H9 (cell line): ENCODE data around the gene PTPRF. TPM values are rescaled to one million over a fixed set of nuclear protein-coding genes. Genes with fewer than 3 reads are reported as not detected.

ENCODE experiments used
- DNase-seq: peaks from one replicate; pipeline ENCODE4 v3.0.0-alpha.2; 2017
- H2AFZ ChIP-seq: one replicate; pipeline ENCODE4 v1.6.1; 2013; ENCODE audit warnings: mild to moderate bottlenecking, low read length, control low read depth, moderate library complexity
- H2AK5ac ChIP-seq: 2 replicates; pipeline ENCODE4 v1.6.1; 2013; ENCODE audit warnings: low read length, control low read depth, mixed read lengths; ENCODE audit not compliant: insufficient read length
- H2BK120ac ChIP-seq: one replicate; pipeline ENCODE4 v1.6.1; 2013; ENCODE audit warnings: low read depth, mild to moderate bottlenecking, low read length, control low read depth, inconsistent platforms; ENCODE audit not compliant: poor library complexity, severe bottlenecking
- H2BK12ac ChIP-seq: 2 replicates; pipeline ENCODE4 v1.6.1; 2013; ENCODE audit warnings: low read length, control low read depth, mixed read lengths, low read depth; ENCODE audit not compliant: insufficient read length
- H2BK15ac ChIP-seq: 2 replicates; pipeline ENCODE4 v1.6.1; 2013; ENCODE audit warnings: low read depth, low read length, control low read depth
- H2BK20ac ChIP-seq: one replicate; pipeline ENCODE4 v1.6.1; 2013; ENCODE audit warnings: low read depth, mild to moderate bottlenecking, low read length, control low read depth, inconsistent platforms; ENCODE audit not compliant: poor library complexity, severe bottlenecking
- H2BK5ac ChIP-seq: 2 replicates; pipeline ENCODE4 v1.6.1; 2013; ENCODE audit warnings: low read length, control low read depth, mixed read lengths; ENCODE audit not compliant: insufficient read length
- H3K14ac ChIP-seq: 2 replicates; pipeline ENCODE4 v1.6.1; 2013; ENCODE audit warnings: low read length, control low read depth; ENCODE audit not compliant: insufficient read depth
- H3K18ac ChIP-seq: 2 replicates; pipeline ENCODE4 v1.6.1; 2013; ENCODE audit warnings: low read depth, mild to moderate bottlenecking, mixed read lengths, low read length, control low read depth; ENCODE audit not compliant: insufficient read length
- H3K23ac ChIP-seq: 2 replicates; pipeline ENCODE4 v1.6.1; 2013; ENCODE audit warnings: low read length, control low read depth, mixed read lengths, low read depth; ENCODE audit not compliant: insufficient read length
- H3K23me2 ChIP-seq: 2 replicates; pipeline ENCODE4 v1.6.1; 2013; ENCODE audit warnings: low read depth, mild to moderate bottlenecking, mixed read lengths, low read length, control low read depth; ENCODE audit not compliant: insufficient read length, poor library complexity, severe bottlenecking
- H3K27ac ChIP-seq: 2 replicates; pipeline ENCODE4 v1.5.1; 2013; ENCODE audit warnings: low read length, control low read depth, mixed read lengths, low read depth; ENCODE audit not compliant: insufficient read length
- H3K27me3 ChIP-seq: 2 replicates; pipeline ENCODE4 v1.6.1; 2013; ENCODE audit warnings: low read length, control low read depth, inconsistent platforms; ENCODE audit not compliant: insufficient read depth
- H3K4ac ChIP-seq: 2 replicates; pipeline ENCODE4 v1.6.1; 2013; ENCODE audit warnings: low read depth, mild to moderate bottlenecking, control low read depth, inconsistent platforms, low read length, moderate library complexity
- H3K4me1 ChIP-seq: 2 replicates; pipeline ENCODE4 v1.6.1; 2013; ENCODE audit warnings: low read length, control low read depth, inconsistent platforms; ENCODE audit not compliant: insufficient read depth
- H3K4me2 ChIP-seq: 2 replicates; pipeline ENCODE4 v1.6.1; 2013; ENCODE audit warnings: low read length, control low read depth, mixed read lengths; ENCODE audit not compliant: insufficient read length, insufficient read depth
- H3K56ac ChIP-seq: 2 replicates; pipeline ENCODE4 v1.6.1; 2013; ENCODE audit warnings: low read depth, mild to moderate bottlenecking, mixed read lengths, low read length, control low read depth; ENCODE audit not compliant: insufficient read length
- H3K79me1 ChIP-seq: 2 replicates; pipeline ENCODE4 v1.6.1; 2013; ENCODE audit warnings: low read depth, mild to moderate bottlenecking, moderate library complexity, low read length, control low read depth, inconsistent platforms; ENCODE audit not compliant: insufficient read depth, poor library complexity, severe bottlenecking
- H3K79me2 ChIP-seq: 2 replicates; pipeline ENCODE4 v1.6.1; 2013; ENCODE audit warnings: low read length, control low read depth, inconsistent platforms; ENCODE audit not compliant: insufficient read depth
- H3K9ac ChIP-seq: 2 replicates; pipeline ENCODE4 v1.6.1; 2013; ENCODE audit warnings: low read length, control low read depth, mixed read lengths; ENCODE audit not compliant: insufficient read length; ENCODE audit errors: extremely low read depth
- H3K9me3 ChIP-seq: one replicate; pipeline ENCODE4 v1.6.1; 2013; ENCODE audit warnings: low read depth, low read length, inconsistent platforms; ENCODE audit not compliant: control insufficient read depth
- H3T11ph ChIP-seq: one replicate; pipeline ENCODE4 v1.6.1; 2013; ENCODE audit warnings: mild to moderate bottlenecking, low read length, control low read depth, inconsistent platforms
- H4K20me1 ChIP-seq: one replicate; pipeline ENCODE4 v1.6.1; 2013; ENCODE audit not compliant: control insufficient read depth, insufficient read length, insufficient read depth
- H4K5ac ChIP-seq: 2 replicates; pipeline ENCODE4 v1.6.1; 2013; ENCODE audit warnings: low read depth, mild to moderate bottlenecking, mixed read lengths, low read length, control low read depth; ENCODE audit not compliant: insufficient read length
- H4K8ac ChIP-seq: replicated peaks from 2 replicates; pipeline ENCODE4 v1.6.1; 2013; ENCODE audit warnings: low read length, control low read depth, mixed read lengths, low read depth; ENCODE audit not compliant: insufficient read length
- H4K91ac ChIP-seq: 2 replicates; pipeline ENCODE4 v1.6.1; 2013; ENCODE audit warnings: low read depth, mild to moderate bottlenecking, moderate library complexity, mixed read lengths, low read length, control low read depth; ENCODE audit not compliant: insufficient read length
- H3K27ac Mint-ChIP-seq, 3 experiments: 2 replicates in 2 of 3; 3 replicates in 1 of 3; pipeline ENCODE4 v1.8.0; 2020 to 2021; ENCODE audit warnings: mixed read lengths in 3 of 3, mild to moderate bottlenecking in 1 of 3, moderate library complexity in 1 of 3
- H3K27me3 Mint-ChIP-seq: 2 replicates; pipeline ENCODE4 v1.8.0; 2021; ENCODE audit warnings: low read depth, mild to moderate bottlenecking, moderate library complexity, mixed read lengths
- H3K36me3 Mint-ChIP-seq, 3 experiments: 2 replicates in 2 of 3; 3 replicates in 1 of 3; pipeline ENCODE4 v1.8.0; 2020 to 2021; ENCODE audit warnings: low read depth in 3 of 3, mixed read lengths in 3 of 3; ENCODE audit not compliant: insufficient read depth in 1 of 3
- H3K4me1 Mint-ChIP-seq, 2 experiments: 2 replicates each; pipeline ENCODE4 v1.8.0; 2020; ENCODE audit warnings: mixed read lengths in 2 of 2
- H3K4me3 Mint-ChIP-seq, 2 experiments: 2 replicates in 1 of 2; 3 replicates in 1 of 2; pipeline ENCODE4 v1.8.0; 2020 to 2021; ENCODE audit warnings: mild to moderate bottlenecking in 2 of 2, mixed read lengths in 2 of 2, moderate library complexity in 1 of 2
- H3K9me3 Mint-ChIP-seq, 2 experiments: 2 replicates in 1 of 2; 3 replicates in 1 of 2; pipeline ENCODE4 v1.8.0; 2020; ENCODE audit warnings: mild to moderate bottlenecking in 2 of 2, mixed read lengths in 2 of 2, moderate library complexity in 1 of 2
- CTCF ChIP-seq: fragments of 200-600 bp; sonication (generic); conservative IDR thresholded peaks from 3 replicates; pipeline ENCODE4 v1.8.0; 2021; ENCODE audit warnings: antibody characterized with exemption, mild to moderate bottlenecking
- WGBS: extraction: QIAGEN DNeasy Blood & Tissue Kit; methylation state at CpG from one replicate; pipeline ENCODE4 v1.1.7; 2013; ENCODE audit warnings: missing lambda C conversion rate, low lambda C conversion rate, mixed read lengths; ENCODE audit not compliant: insufficient read length; ENCODE audit errors: extremely low coverage; 5-methylcytosine and 5-hydroxymethylcytosine counted together
- total RNA-seq: library from RNA; stranded (reverse); gene quantifications from 2 replicates; pipeline ENCODE4 v1.2.1, GENCODE V29; 2021

The PTPRF gene
- total RNA-seq, 1 experiment from 2014 or later: 193 TPM

- Histone ChIP-seq H4K91ac (no peak overlapping the region), H3K79me1 (peaks cover 9% of the 10 kb centered on the region), H4K5ac (no peak overlapping the region), H4K20me1 (no peaks in the 10 kb centered on the region), H3K9ac (peak overlapping the region; percentile 57), H2BK20ac (no peak overlapping the region), H2BK15ac (no peak overlapping the region), H3K9me3 (no peaks in the 10 kb centered on the region), H2AK5ac (no peak overlapping the region), H3K23ac (no peak overlapping the region), H3K4me1 (peaks cover 6% of the 10 kb centered on the region; the same call in 1 of the 2 replicates), H2BK5ac (no peak overlapping the region), H3K23me2 (peaks cover 11% of the 10 kb centered on the region), H2AFZ (no peak overlapping the region), H3K79me2 (peaks cover 19% of the 10 kb centered on the region; the same call in 1 of the 2 replicates), H3K14ac (no peak overlapping the region), H3K18ac (no peak overlapping the region), H3K27me3 (no peaks in the 10 kb centered on the region; the same call in 1 of the 2 replicates), H3K27ac (no peak overlapping the region), H2BK12ac (no peak overlapping the region), H2BK120ac (no peak overlapping the region), H3K56ac (no peak overlapping the region), H4K8ac (no peak overlapping the region), H3K4ac (no peak overlapping the region), H3K4me2 (peak overlapping the region; percentile 56), H3T11ph (no peak overlapping the region)
- Mint-ChIP-seq H3K27ac (peak overlapping the region; percentile 91 to 96 (median 95)), H3K36me3 (peaks cover 4 to 7% (median 6%) of the 10 kb centered on the region in 3 experiments; a peak in 6 of 7 replicates), H3K9me3 (no peaks in the 10 kb centered on the region; a peak in 2 of 5 replicates), H3K27me3 (peaks cover 21% of the 10 kb centered on the region), H3K4me1 (peaks cover 55 to 61% of the 10 kb centered on the region in 2 experiments), H3K4me3 (peak overlapping the region; percentile 91 to 97)
- TF ChIP-seq CTCF: no peak; the same call in 2 of the 3 replicates
- peak; percentile 57 for DNase-seq
- WGBS: no CpG with 5 or more reads among the region's 102 CpGs
These were observed 623 bp downstream of the PTPRF start for GRCh38 chr1:43531107-43531905.
